HepG2 (cell line): Measurements from ENCODE around the gene BPI. TPM values are rescaled to one million over a fixed set of nuclear protein-coding genes. Genes with fewer than 3 reads are reported as not detected.

Experiments used
- CTCF ChIP-seq: sonication (generic); formaldehyde crosslinking; IDR thresholded peaks from 2 replicates; pipeline ENCODE4 v1.5.0; 2020; ENCODE audit warnings: mild to moderate bottlenecking, missing genetic modification reagents, moderate library complexity
- DNMT3B ChIP-seq: conservative IDR thresholded peaks from 2 replicates; pipeline ENCODE4 v1.6.1; 2016; ENCODE audit warnings: missing biosample characterization, control low read depth
- EEA1 ChIP-seq: sonication (generic); formaldehyde crosslinking; IDR thresholded peaks from 2 replicates; pipeline ENCODE4 v1.5.1; 2020; ENCODE audit warnings: mild to moderate bottlenecking, missing genetic modification reagents, borderline replicate concordance
- HBP1 ChIP-seq: IDR thresholded peaks from 2 replicates; pipeline ENCODE4 v1.6.1; 2016; ENCODE audit warnings: low read depth, control low read depth
- IKZF5 ChIP-seq: IDR thresholded peaks from 2 replicates; pipeline ENCODE4 v1.6.1; 2018; ENCODE audit warnings: missing genetic modification reagents, mild to moderate bottlenecking, missing compliant biosample characterization
- IRX3 ChIP-seq: sonication (generic); formaldehyde crosslinking; IDR thresholded peaks from 2 replicates; pipeline ENCODE4 v1.8.1; 2023; ENCODE audit warnings: mild to moderate bottlenecking, low read depth, missing genetic modification reagents, borderline replicate concordance
- KDM5B ChIP-seq: sonication (generic); formaldehyde crosslinking; IDR thresholded peaks from 2 replicates; pipeline ENCODE4 v1.4.0; 2020; ENCODE audit warnings: missing genetic modification reagents, mild to moderate bottlenecking, borderline replicate concordance
- MIER3 ChIP-seq: IDR thresholded peaks from 2 replicates; pipeline ENCODE4 v1.6.1; 2016; ENCODE audit warnings: missing compliant biosample characterization, borderline replicate concordance
- NCOA2 ChIP-seq: sonication (generic); formaldehyde crosslinking; IDR thresholded peaks from 2 replicates; pipeline ENCODE4 v1.8.0; 2022; ENCODE audit warnings: inconsistent platforms
- NCOA5 ChIP-seq: sonication (generic); formaldehyde crosslinking; IDR thresholded peaks from 2 replicates; pipeline ENCODE4 v1.4.0; 2020; ENCODE audit warnings: missing genetic modification reagents
- NFIB ChIP-seq: sonication (generic); formaldehyde crosslinking; IDR thresholded peaks from 2 replicates; pipeline ENCODE4 v1.9.0; 2021; ENCODE audit warnings: missing genetic modification reagents, mild to moderate bottlenecking, borderline replicate concordance
- PHF5A ChIP-seq: IDR thresholded peaks from one replicate; pipeline ENCODE4 v1.6.1; 2018; ENCODE audit warnings: low read depth, missing genetic modification reagents; ENCODE audit not compliant: unreplicated experiment
- SAFB2 ChIP-seq: sonication (generic); formaldehyde crosslinking; IDR thresholded peaks from 2 replicates; pipeline ENCODE4 v1.5.1; 2020; ENCODE audit warnings: missing genetic modification reagents, low read depth, mild to moderate bottlenecking, borderline replicate concordance
- ZBTB2 ChIP-seq: sonication (generic); formaldehyde crosslinking; IDR thresholded peaks from 2 replicates; pipeline ENCODE4 v1.8.0; 2022; ENCODE audit warnings: low read depth, missing genetic modification reagents
- ZFYVE20 ChIP-seq: sonication (generic); formaldehyde crosslinking; IDR thresholded peaks from 2 replicates; pipeline ENCODE4 v1.8.0; 2023; ENCODE audit warnings: low read depth, mild to moderate bottlenecking, moderate library complexity, missing genetic modification reagents, borderline replicate concordance
- ZNF235 ChIP-seq: sonication (generic); formaldehyde crosslinking; IDR thresholded peaks from 2 replicates; pipeline ENCODE4 v1.8.1; 2023; ENCODE audit warnings: mild to moderate bottlenecking, missing genetic modification reagents, borderline replicate concordance
- ZNF7 ChIP-seq: IDR thresholded peaks from 2 replicates; pipeline ENCODE4 v1.6.1; 2016; ENCODE audit warnings: missing biosample characterization, missing genetic modification reagents
- ZXDC ChIP-seq: sonication (generic); formaldehyde crosslinking; IDR thresholded peaks from 2 replicates; pipeline ENCODE4 v1.5.0; 2020; ENCODE audit warnings: mild to moderate bottlenecking, missing genetic modification reagents
- polyA plus RNA-seq, 8 experiments: library from polyadenylated mRNA; depleted of rRNA in 3 of 8; stranded (reverse) in 7 of 8; unstranded in 1 of 8; fragments of >200 nt; fragmentation: Illumina TruSeq in 4 of 8; extraction: Trizol in 4 of 8; gene quantifications; 2 replicates each; pipeline versions ENCODE4 v1.2.1 to v1.2.3, GENCODE V29; 2011 to 2016; ENCODE audit warnings: low read depth in 4 of 8, missing spikeins in 1 of 8, mixed read lengths in 1 of 8; ENCODE audit not compliant: insufficient read depth in 1 of 8
- total RNA-seq, 5 experiments: library from RNA; depleted of rRNA; stranded (reverse); fragments of >200 nt; fragmentation: Illumina TruSeq; extraction: Trizol; gene quantifications; 2 replicates each; pipeline ENCODE4 v1.2.3, GENCODE V29; 2016; ENCODE audit warnings: low read depth in 1 of 5

BPI gene
- total and polyA plus RNA-seq, 2 of the 13 experiments (the other 11 are each of a cell fraction or from before 2014, with no cell fraction given): not detected

GRCh38 chr20:38343311-38344106 is 39.6 kb downstream of the BPI start (continued):
- TF ChIP-seq EEA1 (CRISPR knock-in tag): no peak
- TF ChIP-seq ZFYVE20 (CRISPR knock-in tag): peak; percentile 31; the same call in 1 of the 2 replicates
- no peak; the same call in 1 of the 2 replicates for TF ChIP-seq IRX3 (CRISPR knock-in tag)
- TF ChIP-seq ZBTB2 (CRISPR knock-in tag): peak; percentile 59; the same call in 1 of the 2 replicates
- TF ChIP-seq NCOA5 (CRISPR knock-in tag): no peak
- peak; percentile 77; the same call in 1 of the 2 replicates for TF ChIP-seq MIER3 (CRISPR knock-in tag)
- TF ChIP-seq ZXDC (CRISPR knock-in tag): peak; percentile 22; the same call in 1 of the 2 replicates
- TF ChIP-seq SAFB2 (CRISPR knock-in tag): no peak; the same call in 1 of the 2 replicates
- no peak for TF ChIP-seq HBP1
- 0 out of 2 replicates have a peak, but pooled peaks have one; percentile 74 for TF ChIP-seq ZNF235
- peak; percentile 52; the same call in 1 of the 2 replicates for TF ChIP-seq IKZF5
- TF ChIP-seq NCOA2 (CRISPR knock-in tag): peak; percentile 54
- no peak for TF ChIP-seq NFIB
- TF ChIP-seq PHF5A (CRISPR knock-in tag): no peak
- TF ChIP-seq DNMT3B (CRISPR knock-in tag): peak; percentile 80; the same call in 1 of the 2 replicates
- TF ChIP-seq CTCF (CRISPR knock-in tag): peak; percentile 13
- peak; percentile 95 for TF ChIP-seq KDM5B (CRISPR knock-in tag)
- peak; percentile 74 for TF ChIP-seq ZNF7 (CRISPR knock-in tag)
